Omental fat pad (tissue), 4 donors: ENCODE results near the gene TNC. TPM values are rescaled to one million over a fixed set of nuclear protein-coding genes. Genes with fewer than 3 reads are reported as not detected.
A peak's percentile ranks its signal among the peaks of the same experiment; 100 is the strongest.

Source experiments
- ATAC-seq: fragments of 150-250 bp; one replicate; pipeline ENCODE4 v1.9.1; 2016; ENCODE audit warnings: mild to moderate bottlenecking, moderate library complexity; ENCODE audit not compliant: low FRiP score
- DNase-seq: peaks from one replicate; pipeline ENCODE4 v3.0.0-alpha.2; 2019; ENCODE audit warnings: low spot score
- CTCF ChIP-seq, 3 donors: fragments of 450-650 bp; IDR thresholded peaks; one replicate each; pipeline ENCODE4 v1.5.1; 2016 to 2017; ENCODE audit warnings: antibody characterized with exemption in 3 of 3, mild to moderate bottlenecking in 3 of 3, moderate library complexity in 2 of 3
- total RNA-seq, 4 donors: library from RNA; depleted of rRNA; stranded (reverse); fragments of >200 nt; gene quantifications; one replicate each; pipeline ENCODE4 v1.1.0, GENCODE V29; 2016

TNC gene
- total RNA-seq, 4 donors from 2014 or later: 3.2 to 44.2 (median 10.0) TPM

DNA sequence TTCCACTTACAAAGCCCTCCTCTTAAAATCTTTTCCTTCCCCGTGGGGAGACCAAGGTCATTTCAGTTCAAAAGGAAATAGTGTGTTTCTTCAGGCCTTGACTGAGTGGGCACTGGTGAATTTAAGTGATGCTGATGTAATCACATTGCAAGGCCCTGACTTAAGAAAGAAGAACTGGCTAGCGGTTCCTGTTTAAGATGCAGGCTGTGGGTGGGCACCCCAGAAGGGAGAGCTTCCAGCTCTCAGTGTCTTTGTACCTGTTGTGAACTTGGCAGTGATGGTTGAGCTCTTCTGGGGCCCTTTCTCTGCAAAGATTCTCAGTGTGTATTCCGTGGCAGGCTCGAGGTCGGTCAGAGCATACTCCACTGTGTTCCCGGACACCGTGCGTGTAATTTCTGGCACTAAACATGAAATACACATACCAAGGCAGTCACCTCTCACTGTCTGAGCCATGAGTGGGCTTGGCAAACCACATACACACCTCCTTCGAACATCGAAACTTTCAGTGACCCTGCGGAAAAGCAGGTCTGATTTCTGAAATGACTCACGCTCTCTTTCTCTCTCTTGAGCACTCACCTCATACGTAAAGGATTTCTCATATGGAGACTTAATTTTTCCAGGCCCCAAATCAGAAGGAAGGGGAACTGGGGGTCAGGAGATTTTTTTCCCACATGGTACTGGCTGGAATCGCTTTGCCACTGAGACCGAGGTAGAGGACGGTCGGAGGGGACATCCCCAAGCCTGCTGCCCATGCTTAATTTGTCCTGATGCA, 81.9 kb downstream of the TNC start:
- no peak for TF ChIP-seq CTCF (IDR thresholded peaks at IDR 0.05)
- no peak for DNase-seq
- no peak for ATAC-seq

DNA sequence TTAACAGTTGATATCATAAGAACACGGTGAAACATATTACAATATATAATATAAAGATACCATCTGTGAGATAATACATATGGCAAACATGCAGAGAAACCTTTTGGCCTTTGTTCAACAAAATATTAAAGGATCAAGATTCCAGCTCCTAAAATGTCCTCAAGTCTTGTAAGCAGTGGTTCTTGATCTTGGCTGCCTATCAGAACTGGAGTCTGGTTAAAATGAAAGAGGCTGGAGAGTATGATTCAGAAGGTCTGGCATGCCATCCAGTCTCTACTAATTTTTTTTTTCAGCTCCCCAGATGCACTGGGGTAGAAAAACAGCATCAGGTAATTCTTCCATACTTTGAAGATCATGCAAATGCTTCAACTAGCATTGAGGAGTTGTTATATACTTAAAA, 83.2 kb downstream of the TNC start:
- ATAC-seq (peak; percentile 39), DNase-seq (no peak)
- TF ChIP-seq CTCF (IDR thresholded peaks at IDR 0.05): no peak

- DNase-seq: no peak
- TF ChIP-seq CTCF (IDR thresholded peaks at IDR 0.05): no peak
- ATAC-seq: no peak
Observed at GRCh38 chr9:115033800-115034199, 84.2 kb downstream of the TNC start.

DNA sequence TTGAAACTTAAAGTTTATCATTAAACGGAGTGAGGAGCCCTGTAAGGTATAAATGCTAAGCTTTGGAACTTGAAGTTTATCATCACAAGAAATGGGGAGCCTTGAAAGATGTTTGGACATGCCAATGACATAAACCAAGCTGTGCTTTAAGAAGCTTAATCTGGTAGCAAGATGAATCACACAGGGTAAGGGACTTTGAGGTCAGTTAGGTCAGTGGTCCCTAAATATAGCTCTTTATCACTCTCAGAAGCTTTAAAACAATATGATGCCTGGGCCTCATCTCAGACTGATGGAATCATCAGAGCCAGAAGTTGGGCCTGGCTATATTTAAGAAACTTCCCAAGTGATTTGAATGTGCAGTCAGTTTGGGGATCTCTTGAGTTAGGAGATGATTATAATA, 85.7 kb downstream of the TNC start:
- ATAC-seq (no peak), DNase-seq (no peak)
- no peak for TF ChIP-seq CTCF (IDR thresholded peaks at IDR 0.05)

- TF ChIP-seq CTCF (IDR thresholded peaks at IDR 0.05): no peak
- DNase-seq (no peak), ATAC-seq (no peak)
Observed at GRCh38 chr9:115030006-115030405, 88.0 kb downstream of the TNC start.

- no peak for TF ChIP-seq CTCF (IDR thresholded peaks at IDR 0.05)
- no peak for ATAC-seq
- DNase-seq: no peak
Observed at GRCh38 chr9:115025721-115026120, 92.2 kb downstream of the TNC start.

DNA sequence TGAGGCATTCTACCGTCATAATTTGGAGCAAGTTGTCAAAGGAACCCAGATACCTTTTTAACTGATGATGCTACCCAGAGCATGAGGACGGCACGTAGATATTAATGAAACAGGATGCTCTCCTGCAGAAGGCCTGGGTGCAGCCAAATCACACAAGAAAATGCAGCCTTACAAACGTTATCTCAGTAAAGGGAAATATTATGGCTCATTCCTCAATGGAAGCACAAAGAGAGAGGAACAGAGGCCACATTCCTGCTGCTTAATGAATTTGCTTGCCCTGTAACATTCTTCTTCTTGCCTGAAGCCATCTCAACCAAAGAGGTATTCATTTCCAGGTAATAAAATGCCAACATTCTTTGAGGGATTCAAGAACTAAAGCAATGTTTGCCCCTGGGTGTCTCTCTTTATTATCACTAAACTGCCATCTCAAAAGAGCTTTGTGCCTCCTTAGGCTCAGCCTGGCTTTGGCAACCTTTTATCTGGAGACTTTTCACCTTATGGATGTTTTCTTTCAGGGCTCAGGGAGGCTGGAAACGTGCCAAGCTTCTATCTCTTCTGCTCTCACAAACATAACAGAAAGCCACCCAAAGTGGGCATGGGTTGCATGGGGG, 92.9 kb downstream of the TNC start:
- no peak for ATAC-seq
- no peak for TF ChIP-seq CTCF (IDR thresholded peaks at IDR 0.05)
- no peak for DNase-seq
